ENCODE measurements around the gene NSL1.

The NSL1 gene

GRCh38 chr1:212685429-212685828 is 106.1 kb downstream of the NSL1 start:
- DNase-seq, result peak in 1 of 2 donors; percentile 18

DNA sequence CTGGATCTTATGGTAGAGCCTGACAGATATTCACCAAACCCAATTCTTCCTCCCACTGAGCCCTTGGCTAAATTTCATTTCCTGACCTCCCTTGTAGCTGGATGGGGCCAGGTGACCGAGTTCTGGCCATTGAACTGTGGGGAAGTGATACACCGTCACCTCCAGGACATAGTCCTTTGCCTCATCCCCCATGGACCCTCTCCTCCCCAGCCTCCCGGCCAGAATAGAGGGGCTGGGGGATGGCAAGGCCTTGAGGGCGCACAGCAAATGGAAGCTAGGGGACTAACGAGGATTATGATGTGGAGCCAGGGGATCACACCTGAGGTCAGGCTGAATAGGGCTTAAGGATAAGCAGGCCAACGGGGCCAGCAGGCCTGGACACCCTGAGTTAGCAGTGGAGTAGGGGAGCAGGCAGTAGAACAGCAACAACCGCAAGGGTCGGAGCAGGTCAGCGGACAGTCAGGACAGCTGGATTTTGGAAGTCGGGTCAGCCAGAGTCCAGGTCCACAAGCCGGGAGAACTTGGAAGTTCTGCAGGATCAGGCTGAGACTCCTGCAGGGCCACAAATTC is 107.0 kb downstream of the NSL1 start:
- no peak for DNase-seq

DNA sequence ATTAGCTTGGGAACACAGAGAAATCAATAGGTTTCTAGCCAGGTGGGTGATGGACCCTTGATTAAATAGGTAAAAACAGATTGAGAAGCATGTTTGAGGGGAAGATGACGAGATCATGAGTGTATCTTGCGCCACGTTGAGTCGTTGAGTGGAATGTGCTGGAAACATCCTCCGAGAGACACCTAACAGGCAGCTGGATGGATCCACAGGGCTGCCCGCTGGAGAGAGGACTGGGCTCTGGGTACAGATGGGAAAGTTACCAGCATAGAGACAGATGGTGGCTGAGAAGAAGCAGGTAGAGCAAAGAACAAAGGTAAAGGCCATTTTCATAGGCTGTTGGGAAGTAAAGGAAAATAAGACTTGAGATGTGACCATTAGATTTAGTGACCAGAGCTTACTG is 107.5 kb downstream of the NSL1 start:
- DNase-seq, result no peak

GRCh38 chr1:212683357-212683722 is 108.2 kb downstream of the NSL1 start:
- peak; percentile 92 to 94 for DNase-seq

DNA sequence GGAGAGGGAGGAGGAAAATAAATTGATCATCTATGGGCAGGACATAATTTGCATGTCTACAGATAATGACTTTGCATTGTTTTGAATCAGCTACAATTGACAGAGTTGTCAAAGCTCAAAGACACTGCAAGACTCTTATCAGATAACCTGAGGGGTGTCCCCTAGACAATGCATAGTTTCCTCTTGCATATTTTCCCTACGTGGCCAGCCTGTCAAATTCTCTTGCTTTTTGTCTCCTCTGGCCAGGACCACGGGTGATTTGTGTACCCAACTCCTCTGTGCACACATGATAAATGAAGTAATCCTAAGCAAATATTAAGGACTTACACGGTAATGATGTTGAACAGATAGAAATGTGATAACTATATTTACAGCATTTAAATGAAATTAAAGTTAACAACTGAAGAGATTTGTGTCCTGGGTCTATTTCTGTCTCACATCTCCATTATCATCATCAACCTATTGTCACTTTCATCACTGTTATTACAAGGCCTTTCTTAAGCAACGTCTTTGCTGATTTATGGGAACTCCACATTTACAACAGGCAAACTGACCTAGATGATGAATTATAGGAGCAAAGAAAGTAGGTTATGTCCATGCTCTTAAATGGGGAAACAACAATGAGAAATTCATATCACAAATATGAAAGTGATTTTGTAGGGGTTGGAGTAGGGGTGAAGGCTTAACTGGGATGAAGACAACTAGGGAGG is 110.7 kb downstream of the NSL1 start:
- DNase-seq, result peak; percentile 32 to 59

DNA sequence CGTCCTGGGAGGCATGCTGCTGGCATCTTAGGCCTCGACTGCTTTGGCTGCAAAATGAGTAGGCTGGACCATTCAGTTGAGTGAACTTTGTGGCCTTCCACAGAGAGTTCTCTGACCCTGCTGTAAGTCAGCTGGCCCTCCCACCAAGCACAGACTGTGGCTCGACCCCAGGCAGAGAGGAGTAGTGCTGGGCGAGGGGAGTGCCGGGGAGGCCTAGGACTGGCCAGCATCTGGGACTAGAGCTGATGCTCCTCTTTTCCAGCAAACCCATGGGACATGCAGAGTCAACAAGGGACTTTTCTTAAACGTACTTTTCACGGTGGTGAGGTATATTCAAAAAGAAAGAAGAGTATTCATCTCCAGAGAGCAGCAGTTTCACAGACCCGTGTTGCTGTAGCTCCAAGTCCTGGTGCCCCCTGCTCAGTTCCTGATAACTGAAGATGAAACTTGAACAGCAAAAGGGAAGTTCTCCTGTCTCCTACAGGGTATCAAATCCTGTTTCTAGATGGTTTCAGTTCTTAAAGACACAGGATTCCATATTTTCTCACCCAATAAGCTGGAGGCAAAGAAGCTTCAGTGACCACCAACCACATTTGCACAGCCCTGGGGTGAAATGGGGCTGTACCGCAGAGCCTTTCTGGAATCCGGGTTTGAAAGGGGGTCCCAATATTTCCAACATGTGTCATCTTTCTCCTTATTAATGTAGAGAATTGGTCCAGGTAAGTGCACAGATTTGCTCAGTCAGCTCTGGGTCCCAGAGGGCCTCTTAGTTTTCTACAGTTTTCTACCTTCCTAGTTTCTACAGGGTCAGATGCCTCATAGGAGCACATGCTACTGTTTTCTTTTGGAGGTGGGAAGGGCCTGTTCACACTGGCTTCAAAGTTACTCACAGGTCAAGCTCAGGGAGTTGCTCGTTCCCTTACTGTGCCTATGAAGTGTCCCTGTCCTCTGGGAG is 112.8 kb downstream of the NSL1 start:
- peak; percentile 51 for DNase-seq

DNA sequence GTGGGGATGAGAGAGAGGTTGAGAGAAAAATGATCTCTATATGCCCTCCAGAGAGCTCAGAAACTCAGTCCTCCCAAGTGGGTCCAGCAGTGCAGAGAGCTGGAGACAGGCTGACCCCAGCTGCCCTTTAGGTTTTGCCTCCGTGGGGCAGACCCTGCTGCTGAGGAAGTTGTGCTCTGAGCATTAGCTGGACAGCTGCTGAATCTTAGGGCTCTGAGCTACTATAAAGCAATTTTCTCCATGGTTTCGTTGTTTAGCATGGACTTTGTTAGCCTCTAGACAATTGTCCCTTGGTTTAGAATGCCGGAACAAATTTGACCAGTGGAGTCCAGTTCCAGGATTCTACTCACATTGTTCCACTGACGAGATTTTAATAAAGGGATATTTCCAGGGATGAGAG is 114.0 kb downstream of the NSL1 start:
- DNase-seq, result no peak

DNA sequence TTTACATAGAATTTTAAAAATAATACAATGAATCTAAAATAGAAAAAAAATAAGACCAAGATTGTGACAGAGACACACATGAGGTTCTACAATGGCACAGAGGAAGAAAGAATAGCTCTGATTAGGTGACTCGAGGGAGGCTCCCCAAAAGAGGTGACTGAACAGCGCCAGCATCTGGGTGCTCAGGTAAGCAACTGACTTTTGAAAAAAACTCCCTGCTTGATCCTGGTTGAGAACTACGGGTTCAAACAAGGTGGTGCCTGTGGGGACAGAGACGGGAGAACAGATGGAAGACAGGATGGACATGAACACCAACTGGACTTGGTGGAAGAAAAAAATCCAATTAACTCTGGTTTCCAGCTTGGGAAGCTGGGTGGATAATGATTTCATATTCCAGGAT is 114.4 kb downstream of the NSL1 start:
- no peak for DNase-seq
